Tibial nerve (tissue), 4 donors: ENCODE data around the gene INF2. TPM values are rescaled to one million over a fixed set of nuclear protein-coding genes. Genes with fewer than 3 reads are reported as not detected.

Source experiments
- DNase-seq, 2 donors: peaks; one replicate each; pipeline ENCODE4 v3.0.0-alpha.2; 2019; ENCODE audit warnings: low spot score in 2 of 2
- H3K27ac ChIP-seq, 4 donors: fragments of 200-600 bp; sonication (generic) in 3 of 4; one replicate each; pipeline ENCODE4 v1.5.1; 2017 to 2019; ENCODE audit warnings: mild to moderate bottlenecking in 1 of 4
- H3K27me3 ChIP-seq, 2 donors: fragments of 200-600 bp; sonication (generic) in 1 of 2; one replicate each; pipeline versions ENCODE4 v1.5.1 to v1.6.0; 2017 to 2019
- H3K36me3 ChIP-seq, 3 donors: fragments of 200-600 bp; sonication (generic); one replicate each; pipeline ENCODE4 v1.5.1; 2018 to 2019
- H3K4me1 ChIP-seq, 4 donors: fragments of 200-600 bp; sonication (generic) in 3 of 4; one replicate each; pipeline ENCODE4 v1.5.1; 2017 to 2019
- H3K4me3 ChIP-seq, 4 donors: fragments of 200-600 bp; sonication (generic) in 3 of 4; one replicate each; pipeline ENCODE4 v1.5.1; 2017 to 2019; ENCODE audit warnings: mild to moderate bottlenecking in 1 of 4, moderate library complexity in 1 of 4
- H3K9me3 ChIP-seq, 4 donors: fragments of 200-600 bp; sonication (generic) in 3 of 4; one replicate each; pipeline ENCODE4 v1.5.1; 2017 to 2019
- EP300 ChIP-seq, 2 donors: sonication (generic); formaldehyde crosslinking; IDR thresholded peaks; one replicate each; pipeline ENCODE4 v1.6.1; 2017; ENCODE audit warnings: antibody characterized with exemption in 2 of 2, mild to moderate bottlenecking in 1 of 2
- POLR2A ChIP-seq, 2 donors: fragments of 450-650 bp; IDR thresholded peaks; one replicate each; pipeline ENCODE4 v1.6.1; 2017; ENCODE audit warnings: antibody characterized with exemption in 2 of 2, mild to moderate bottlenecking in 2 of 2, moderate library complexity in 2 of 2
- WGBS, 2 donors: methylation state at CpG; one replicate each; pipeline ENCODE4 v1.1.5; 2018; 5-methylcytosine and 5-hydroxymethylcytosine counted together
- total RNA-seq, 4 donors: library from RNA; depleted of rRNA; stranded (reverse); fragments of >200 nt; gene quantifications; one replicate each; pipeline ENCODE4 v1.1.0, GENCODE V29; 2016
- TF ChIP-seq, protein P1 (sequence below), 5 experiments: fragments of 200-600 bp in 3 of 5; fragments of 450-650 bp in 2 of 5; sonication (generic) in 3 of 5; IDR thresholded peaks; one replicate each; pipeline ENCODE4 v1.5.1; 2016 to 2019; ENCODE audit warnings: antibody characterized with exemption in 5 of 5, mild to moderate bottlenecking in 3 of 5, moderate library complexity in 2 of 5

The INF2 gene
- total RNA-seq, 4 donors from 2014 or later, result 217 to 256 (median 239) TPM

DNA sequence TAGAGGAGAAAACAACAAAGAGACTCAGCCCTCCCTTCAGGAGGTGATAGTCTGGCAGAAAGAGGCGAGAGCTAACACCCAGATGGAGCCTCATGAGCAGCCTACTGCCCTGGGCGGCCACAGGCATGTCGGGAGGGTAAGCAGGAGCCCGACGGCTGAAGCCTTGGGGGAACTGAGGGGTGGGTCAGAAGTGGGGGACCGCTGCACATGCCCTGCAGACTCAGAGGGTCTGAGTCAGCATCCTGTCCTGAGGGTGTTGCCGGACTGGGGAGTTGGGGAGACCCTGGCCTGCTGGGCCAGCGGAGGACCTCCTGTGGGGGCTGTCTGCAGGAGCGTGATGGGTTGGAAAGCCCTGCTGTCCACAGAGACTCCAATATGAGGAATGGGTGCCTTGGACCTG lies 15.9 kb upstream of the INF2 start:
- Histone ChIP-seq H3K36me3 (no peaks in the 10 kb centered on the region), H3K4me3 (no peak overlapping the region), H3K27me3 (no peaks in the 10 kb centered on the region), H3K4me1 (peaks cover 0 to 22% (median 14%) of the 10 kb centered on the region in 4 donors), H3K27ac (peak overlapping the region in 1 of 4 donors; percentile 43), H3K9me3 (no peaks in the 10 kb centered on the region)
- WGBS, 2 donors, result 73 to 83% methylated on average over 7 to 9 of the region's 9 CpGs
- no peak for TF ChIP-seq EP300 (IDR thresholded peaks at IDR 0.05)
- TF ChIP-seq, protein P1, sequence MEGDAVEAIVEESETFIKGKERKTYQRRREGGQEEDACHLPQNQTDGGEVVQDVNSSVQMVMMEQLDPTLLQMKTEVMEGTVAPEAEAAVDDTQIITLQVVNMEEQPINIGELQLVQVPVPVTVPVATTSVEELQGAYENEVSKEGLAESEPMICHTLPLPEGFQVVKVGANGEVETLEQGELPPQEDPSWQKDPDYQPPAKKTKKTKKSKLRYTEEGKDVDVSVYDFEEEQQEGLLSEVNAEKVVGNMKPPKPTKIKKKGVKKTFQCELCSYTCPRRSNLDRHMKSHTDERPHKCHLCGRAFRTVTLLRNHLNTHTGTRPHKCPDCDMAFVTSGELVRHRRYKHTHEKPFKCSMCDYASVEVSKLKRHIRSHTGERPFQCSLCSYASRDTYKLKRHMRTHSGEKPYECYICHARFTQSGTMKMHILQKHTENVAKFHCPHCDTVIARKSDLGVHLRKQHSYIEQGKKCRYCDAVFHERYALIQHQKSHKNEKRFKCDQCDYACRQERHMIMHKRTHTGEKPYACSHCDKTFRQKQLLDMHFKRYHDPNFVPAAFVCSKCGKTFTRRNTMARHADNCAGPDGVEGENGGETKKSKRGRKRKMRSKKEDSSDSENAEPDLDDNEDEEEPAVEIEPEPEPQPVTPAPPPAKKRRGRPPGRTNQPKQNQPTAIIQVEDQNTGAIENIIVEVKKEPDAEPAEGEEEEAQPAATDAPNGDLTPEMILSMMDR (IDR thresholded peaks at IDR 0.05), result no peak
- no peak for TF ChIP-seq POLR2A (IDR thresholded peaks at IDR 0.05)
- no peak for DNase-seq

DNA sequence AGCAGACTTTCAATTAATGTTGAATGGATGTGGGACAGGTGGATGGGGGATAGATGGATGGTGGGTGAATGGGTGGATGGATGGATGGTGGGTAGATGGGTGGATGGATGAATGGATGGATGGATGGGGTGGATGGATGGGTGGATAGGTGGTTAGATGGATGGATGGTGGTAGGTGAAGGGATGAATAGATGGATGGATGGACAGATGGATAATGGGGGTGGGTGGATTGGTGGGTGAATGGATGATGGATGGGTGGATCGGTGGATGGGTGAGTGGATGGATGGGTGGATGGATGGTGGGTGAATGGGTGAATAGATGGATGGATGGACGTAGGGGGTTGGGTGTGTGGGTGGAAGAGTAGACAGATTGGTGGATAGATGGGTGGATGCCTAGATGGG lies 14.0 kb upstream of the INF2 start:
- 75% methylated on average over 2 of the region's 2 CpGs for WGBS, 2 donors
- no peak for TF ChIP-seq POLR2A (IDR thresholded peaks at IDR 0.05)
- no peak for TF ChIP-seq EP300 (IDR thresholded peaks at IDR 0.05)
- TF ChIP-seq, protein P1 (IDR thresholded peaks at IDR 0.05), result no peak
- peaks cover 0 to 41% (median 34%) of the 10 kb centered on the region in 4 donors for H3K4me1 ChIP-seq
- H3K36me3 ChIP-seq, result no peaks in the 10 kb centered on the region
- H3K4me3 ChIP-seq, result no peak overlapping the region
- peak overlapping the region in 1 of 4 donors; percentile 99 for H3K27ac ChIP-seq
- H3K27me3 ChIP-seq, result no peaks in the 10 kb centered on the region
- DNase-seq, result no peak
- no peaks in the 10 kb centered on the region for H3K9me3 ChIP-seq

DNA sequence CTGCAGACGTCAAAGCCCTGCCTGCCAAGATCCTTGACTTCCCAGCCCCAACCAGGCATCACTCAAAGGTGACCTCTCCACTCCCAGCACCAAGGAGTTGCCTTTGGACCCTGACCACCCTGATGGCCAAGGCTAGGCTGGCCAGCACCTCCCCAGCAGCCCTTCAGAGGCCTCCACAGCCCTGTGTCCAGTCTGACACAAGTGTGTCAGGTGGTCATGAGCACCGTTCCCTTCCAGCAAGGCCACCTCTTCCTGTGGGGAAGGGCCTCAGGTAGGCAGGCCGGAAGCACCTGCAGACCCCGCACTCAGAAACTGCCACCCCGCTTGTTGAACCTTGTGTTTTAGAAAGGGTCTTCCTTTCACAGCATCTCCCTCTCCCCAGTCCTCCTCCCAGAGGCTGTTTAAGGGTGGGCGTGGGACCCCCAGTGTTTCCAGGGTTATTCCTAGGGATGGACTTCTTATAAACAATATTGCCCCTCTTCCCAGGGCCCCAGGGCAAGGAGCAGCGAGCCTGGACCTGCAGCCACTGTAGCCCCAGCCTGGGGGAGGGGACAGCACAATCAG lies 13.2 kb upstream of the INF2 start:
- no peak for DNase-seq
- H3K4me3 ChIP-seq, result no peak overlapping the region
- TF ChIP-seq, protein P1 (IDR thresholded peaks at IDR 0.05), result no peak
- no peak for TF ChIP-seq POLR2A (IDR thresholded peaks at IDR 0.05)
- TF ChIP-seq EP300 (IDR thresholded peaks at IDR 0.05), result no peak
- 81 to 82% methylated on average over 7 of the region's 7 CpGs for WGBS, 2 donors
- no peaks in the 10 kb centered on the region for H3K9me3 ChIP-seq
- no peaks in the 10 kb centered on the region for H3K27me3 ChIP-seq
- H3K36me3 ChIP-seq, result no peaks in the 10 kb centered on the region
- peaks cover 5 to 49% (median 41%) of the 10 kb centered on the region in 4 donors for H3K4me1 ChIP-seq
- H3K27ac ChIP-seq, result peak overlapping the region; percentile 86 to 99 (median 90)

DNA sequence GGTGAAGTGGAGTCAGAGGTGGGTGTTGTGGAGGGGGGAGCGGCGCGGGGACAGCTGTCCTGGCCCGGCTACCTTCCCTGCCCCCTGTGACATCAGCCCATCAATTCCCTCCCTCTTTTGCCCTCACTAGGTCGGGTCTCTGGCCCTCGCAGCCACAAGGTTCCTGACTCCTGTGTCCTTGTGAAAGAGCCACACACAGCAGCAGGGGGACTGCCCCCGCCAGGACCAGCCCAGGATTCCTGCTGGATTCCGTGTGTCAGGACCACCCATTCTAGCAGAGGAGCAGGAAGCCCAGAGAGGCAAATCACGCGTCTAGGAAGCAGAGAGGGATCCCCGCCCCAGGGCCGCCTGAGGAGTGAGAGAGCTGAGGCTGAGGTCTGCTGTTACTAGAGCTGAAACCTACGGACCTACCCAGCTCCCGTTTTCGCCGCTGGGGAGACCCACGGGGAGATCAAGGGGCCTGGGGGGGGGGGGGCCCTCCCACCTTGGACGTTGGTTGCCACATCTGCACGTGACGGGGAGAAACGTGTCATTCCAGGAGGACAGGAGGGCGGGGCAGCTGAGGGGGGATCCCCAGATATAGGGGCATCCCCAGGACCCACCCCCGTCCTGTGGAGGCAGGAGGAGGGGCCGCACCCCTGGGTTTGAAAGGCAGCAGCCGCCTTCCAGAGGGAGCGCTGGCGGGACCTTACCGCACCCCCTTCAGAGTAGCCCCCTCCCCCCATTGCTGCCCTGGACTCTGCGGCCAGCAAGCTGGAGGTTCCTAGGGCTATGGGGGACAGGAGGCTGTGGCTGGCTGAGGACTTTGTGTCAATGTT lies 12.5 kb upstream of the INF2 start:
- peaks cover 5 to 56% (median 48%) of the 10 kb centered on the region in 4 donors for H3K4me1 ChIP-seq
- peak overlapping the region; percentile 39 to 67 (median 59) for H3K4me3 ChIP-seq
- H3K36me3 ChIP-seq, result no peaks in the 10 kb centered on the region
- DNase-seq, result no peak
- no peaks in the 10 kb centered on the region for H3K9me3 ChIP-seq
- peak overlapping the region; percentile 86 to 99 (median 90) for H3K27ac ChIP-seq
- 23 to 25% methylated on average over 24 to 25 of the region's 29 CpGs for WGBS, 2 donors
- no peaks in the 10 kb centered on the region for H3K27me3 ChIP-seq
- TF ChIP-seq, protein P1 (IDR thresholded peaks at IDR 0.05), result no peak
- no peak for TF ChIP-seq EP300 (IDR thresholded peaks at IDR 0.05)
- no peak for TF ChIP-seq POLR2A (IDR thresholded peaks at IDR 0.05)
